Measurements from ENCODE around the gene RXRA.

Gene RXRA

GRCh38 chr9:134324359-134325095 lies 1.7 kb upstream of the RXRA start:
- DNase-seq (ENCODE audit: low read depth in 2 of 2): no peak

DNA sequence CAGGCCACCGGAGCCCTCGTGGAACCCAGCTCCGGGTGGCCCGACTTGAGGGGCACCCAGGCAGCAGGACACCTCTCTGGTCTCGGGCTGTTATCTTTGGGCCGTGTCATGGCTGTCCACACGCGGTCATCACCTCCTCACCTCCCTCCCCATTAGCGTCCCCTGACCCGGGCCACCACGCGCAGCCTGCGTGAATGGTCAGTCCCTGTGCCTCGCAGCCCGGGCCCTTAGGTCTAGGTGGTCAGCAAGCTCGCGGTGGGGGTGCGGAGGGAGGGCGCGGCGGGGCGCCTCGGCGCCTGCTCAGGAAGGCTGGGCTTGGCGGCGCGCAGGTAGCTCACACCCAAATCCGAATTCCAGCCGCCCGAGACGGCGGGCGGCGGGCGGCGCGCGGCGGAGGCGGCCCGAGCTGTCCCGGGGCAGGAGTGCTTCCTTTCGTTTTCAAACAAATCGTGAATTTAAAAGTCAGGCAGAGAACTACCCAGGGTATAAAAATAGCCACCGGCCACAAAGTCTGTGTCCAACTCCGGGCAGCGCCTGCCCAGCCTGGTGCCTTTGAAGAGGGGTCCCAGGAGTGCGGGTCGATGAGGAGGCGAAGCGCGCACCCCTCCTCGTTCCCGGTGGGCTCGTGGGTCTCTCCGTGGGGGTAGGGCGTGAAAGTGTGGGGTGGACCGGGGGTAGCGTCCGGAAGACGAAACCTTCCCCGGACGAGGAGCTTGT lies 1.0 kb upstream of the RXRA start:
- DNase-seq (ENCODE audit: low read depth in 2 of 2): no peak

DNA sequence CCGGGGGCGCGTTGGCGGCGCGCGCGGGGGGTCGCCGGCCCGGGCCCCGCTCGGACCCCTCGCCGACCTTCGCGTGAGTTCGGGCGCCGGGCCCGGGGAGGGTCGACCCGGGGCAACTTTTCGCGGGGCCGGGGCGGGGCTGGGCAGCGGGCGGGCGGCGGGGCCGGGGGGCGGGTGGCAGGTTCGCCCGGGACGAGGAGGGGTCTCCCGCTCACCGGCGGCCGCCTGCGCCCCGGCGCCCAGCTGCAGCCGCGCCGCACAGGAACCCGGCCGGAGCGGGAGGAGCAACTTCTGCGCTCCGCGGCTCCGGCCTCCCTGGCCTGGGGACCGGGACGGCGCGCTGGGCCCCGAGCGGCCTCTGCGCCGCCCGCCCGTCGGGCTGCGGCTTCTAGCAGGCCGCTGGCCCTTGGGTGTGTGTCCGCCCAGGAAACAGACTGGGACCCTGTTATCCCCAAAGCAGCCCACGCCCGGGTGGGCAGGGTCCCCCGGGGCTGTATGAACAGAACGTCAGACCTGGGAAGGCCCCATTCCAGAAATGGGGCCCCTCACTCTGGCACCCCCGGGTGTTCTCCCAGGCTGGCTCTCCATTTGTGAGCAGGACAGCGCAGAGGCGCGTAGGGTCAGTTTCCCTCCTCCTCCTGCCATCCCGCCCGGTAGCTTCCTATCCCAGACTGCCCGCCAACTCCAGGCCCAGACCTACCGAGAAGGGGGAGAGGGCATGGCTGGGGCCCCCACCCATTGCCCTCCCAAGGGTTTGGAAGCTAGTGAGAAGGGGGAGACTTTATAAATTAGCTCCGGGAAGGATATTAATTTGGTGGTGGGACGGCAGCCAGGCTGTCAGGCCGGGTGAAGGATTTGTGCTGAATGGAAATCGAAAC lies 708 bp downstream of the RXRA start:
- DNase-seq (ENCODE audit: low read depth in 2 of 2): no peak

DNA sequence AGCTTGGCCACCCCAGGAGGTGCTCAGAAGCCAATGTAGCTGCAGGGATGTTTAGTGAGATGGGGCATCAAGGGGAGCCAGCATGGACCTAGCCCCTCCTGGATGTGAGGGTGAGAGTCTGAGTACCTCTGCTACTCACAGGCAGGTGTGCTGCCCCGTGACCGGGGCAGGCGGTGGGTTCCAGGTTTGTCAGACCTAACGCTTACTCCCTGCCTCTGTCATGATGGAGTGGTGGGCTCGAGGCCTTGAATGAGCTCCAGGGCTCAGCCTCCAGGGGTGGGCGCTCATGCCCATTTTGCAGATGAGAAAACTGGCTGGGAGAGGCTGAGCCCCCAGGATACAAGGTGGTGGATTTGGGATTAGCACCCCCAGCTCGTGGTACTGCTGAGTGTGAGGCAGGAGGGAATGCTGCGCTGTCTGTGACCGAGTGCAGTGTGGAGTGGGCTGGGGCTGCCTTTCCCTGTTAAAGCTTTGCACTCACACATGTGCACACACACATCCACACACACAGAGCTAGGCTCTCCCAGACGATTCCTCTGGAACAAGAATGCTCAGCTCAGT lies 1.5 kb downstream of the RXRA start:
- no peak for DNase-seq (ENCODE audit: low read depth in 2 of 2)

DNA sequence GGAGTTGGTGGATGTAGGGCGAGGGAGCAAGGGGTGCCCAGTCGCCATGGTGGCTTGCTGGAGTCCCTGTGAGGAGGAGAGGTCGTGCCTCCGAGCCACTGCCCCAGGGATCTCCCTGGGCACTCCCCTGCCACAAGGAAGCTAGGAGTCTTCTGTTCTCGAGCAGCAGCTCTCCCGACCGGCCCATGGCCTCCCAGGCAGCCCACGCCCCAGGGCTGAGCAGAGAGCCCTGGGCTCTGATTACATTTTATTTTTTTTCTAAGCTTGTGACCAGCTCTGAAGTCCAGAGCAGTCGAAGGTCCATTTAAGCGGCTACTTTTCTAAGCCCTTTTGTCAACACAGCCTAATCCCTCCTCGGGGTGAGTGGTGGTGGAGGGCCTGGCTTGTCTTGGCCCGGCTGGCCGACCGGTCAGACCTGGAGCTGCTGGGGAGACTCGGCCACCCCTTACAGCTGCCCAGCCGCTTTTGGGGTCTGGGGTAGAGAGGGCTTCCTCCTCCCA lies 2.1 kb downstream of the RXRA start:
- DNase-seq (ENCODE audit: low read depth in 2 of 2): no peak

- no peak for DNase-seq (ENCODE audit: low read depth in 2 of 2)
These were observed 2.8 kb downstream of the RXRA start for GRCh38 chr9:134328841-134329575.

DNA sequence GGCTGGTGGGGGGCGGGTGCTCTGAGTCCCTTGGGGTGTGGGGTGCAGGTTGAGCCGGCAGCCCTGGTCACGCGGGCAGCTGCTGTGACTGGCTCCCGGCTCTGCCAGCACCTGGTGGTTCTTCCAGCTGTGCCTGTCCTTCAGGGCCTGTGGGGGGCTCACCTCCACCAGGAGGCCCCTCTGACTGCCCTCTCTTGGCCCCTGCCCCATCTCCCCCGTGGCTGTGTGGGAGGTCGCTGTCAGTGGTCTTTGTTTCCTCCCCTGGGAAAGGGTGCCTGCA lies 3.3 kb downstream of the RXRA start:
- no peak for DNase-seq (ENCODE audit: low read depth in 2 of 2)

- DNase-seq (ENCODE audit: low read depth in 2 of 2): no peak
These were observed 3.6 kb downstream of the RXRA start for GRCh38 chr9:134329886-134330285.

DNA sequence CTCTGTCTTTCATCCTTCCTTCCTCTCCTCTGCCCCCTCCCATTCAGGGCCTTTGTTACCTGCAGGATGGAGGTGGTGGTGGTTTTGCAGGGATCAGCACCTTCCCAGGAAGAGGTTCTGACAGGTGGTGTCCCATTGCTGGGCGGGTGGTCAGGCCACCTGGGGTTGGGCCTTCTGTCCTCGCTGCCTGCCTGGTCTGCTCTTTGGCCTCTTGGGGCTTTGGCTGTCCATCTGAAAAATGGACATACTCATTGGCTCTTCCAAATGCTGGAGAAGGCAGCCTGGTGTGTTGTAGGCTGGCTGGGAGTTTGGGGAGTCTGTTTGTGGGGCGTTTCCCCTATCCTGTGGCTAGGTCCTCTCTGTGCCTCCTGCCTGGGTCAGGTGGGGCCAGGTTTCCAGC lies 4.3 kb downstream of the RXRA start:
- no peak for DNase-seq (ENCODE audit: low read depth in 2 of 2)

- no peak for DNase-seq (ENCODE audit: low read depth in 2 of 2)
These were observed 5.2 kb downstream of the RXRA start for GRCh38 chr9:134331186-134332025.

GRCh38 chr9:134332266-134332665 lies 6.0 kb downstream of the RXRA start:
- DNase-seq (ENCODE audit: low read depth in 2 of 2): no peak

GRCh38 chr9:134332841-134333233 lies 6.6 kb downstream of the RXRA start:
- no peak for DNase-seq (ENCODE audit: low read depth in 2 of 2)

- no peak for DNase-seq (ENCODE audit: low read depth in 2 of 2)
These were observed 7.1 kb downstream of the RXRA start for GRCh38 chr9:134333234-134333873.

DNA sequence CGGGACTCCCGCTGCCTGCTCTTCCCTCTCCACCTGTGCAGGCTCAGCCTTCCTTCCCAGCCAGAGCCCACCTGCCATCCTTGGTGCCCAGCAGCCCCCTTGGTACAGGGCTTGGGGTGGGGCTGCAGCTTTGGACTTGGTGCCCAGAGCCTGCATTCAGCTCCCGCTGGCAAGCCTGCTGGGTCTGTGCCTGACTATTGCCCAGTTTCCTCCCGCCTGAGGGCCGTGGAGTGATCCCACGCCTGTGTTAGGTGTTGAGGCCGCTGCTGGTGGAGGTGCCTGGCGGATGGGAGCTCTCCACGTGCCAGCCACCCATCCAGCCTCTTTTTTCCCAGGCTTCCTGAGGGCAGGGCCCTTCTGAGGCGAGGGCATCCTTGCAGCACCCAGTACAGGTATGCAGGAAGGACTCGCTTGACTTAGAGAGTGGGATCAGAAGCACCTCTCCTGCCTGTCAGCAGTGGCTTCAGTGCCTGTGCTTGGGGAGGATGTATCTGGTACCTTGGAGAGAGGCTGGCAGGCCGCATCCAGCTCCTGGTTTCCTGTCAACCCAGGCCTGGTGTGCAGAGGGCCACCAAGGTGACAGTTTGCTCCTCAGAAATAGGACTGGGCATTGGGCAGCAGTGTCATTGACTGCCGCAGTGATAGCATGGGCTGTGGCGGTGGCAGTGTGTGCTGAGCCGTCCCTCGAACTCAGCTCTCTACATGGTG lies 7.8 kb downstream of the RXRA start:
- no peak for DNase-seq (ENCODE audit: low read depth in 2 of 2)

DNA sequence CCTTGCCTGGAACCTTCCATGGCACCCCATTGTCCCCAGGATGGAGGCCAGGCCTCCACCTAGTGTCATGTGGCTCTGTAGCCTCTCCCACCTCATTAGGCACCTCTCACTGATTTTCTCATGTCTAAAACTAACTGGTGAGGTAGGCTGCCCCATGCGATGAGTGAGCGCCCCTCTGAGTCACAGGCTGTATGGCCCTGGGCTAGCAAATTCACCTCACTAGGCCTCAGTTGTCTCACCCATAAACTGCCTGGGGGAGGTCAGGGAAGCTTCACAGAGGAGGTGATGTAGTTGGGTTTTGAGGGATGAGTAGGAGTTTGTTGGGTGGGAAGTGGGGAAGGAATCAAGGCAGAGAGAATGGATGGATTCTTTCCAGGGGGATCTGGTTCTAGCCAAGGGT lies 8.8 kb downstream of the RXRA start:
- DNase-seq (ENCODE audit: low read depth in 2 of 2): no peak

DNA sequence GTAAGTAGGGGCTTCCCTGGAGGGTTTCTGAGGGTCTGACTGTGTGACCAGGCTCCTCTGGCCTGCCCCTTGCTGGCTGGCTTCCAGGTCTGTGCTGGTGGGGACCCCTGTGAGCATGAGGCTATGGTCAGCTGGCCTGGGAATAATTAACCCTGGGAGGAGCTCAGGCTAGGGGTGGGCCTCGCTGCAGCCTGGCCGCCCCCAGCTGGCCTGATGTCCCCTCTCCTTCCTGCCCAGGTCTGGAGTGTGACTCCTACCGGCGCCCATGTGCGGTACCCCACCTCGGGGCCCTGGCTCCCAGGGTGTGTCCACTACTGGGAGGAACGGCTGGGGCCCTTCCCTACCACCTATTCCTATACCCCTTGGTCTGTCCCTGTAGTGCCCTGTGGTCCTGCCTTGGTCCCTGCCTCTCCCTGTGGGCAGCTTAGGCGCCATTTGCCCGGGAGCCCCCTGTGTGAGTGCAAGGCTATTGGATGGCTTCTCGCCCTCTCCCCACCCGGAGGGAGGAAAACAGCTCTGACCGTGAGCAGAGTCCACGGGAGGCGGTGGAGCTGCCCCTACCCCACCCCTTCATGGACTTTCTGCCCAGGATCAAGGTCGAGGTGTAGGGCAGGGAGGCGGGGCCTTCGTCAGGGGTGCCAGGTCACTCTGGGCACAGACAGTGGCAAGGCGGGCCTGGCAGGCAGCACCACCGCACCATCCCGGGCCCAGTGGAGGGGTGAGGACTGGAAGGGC lies 9.4 kb downstream of the RXRA start:
- no peak for DNase-seq (ENCODE audit: low read depth in 2 of 2)

DNA sequence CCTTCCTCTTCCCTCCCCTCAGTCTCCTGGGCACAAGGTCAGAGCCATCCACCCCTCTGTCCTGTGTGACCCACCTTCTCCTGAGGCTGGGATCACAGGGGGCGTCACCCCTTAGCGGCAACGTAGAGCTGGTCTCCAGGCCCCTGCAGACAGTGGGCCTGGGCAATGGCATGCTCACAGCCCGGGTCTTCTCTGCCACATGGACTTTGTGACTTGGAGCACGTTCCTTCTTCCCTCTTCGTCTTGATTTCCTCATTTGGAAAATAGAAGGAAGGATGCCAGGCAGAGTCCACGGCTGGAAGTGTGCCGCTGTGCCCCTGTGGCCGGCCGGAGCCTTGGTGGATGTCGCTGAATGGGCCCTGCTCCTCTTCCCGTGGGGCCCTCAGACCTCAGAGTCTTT lies 10.0 kb downstream of the RXRA start:
- no peak for DNase-seq (ENCODE audit: low read depth in 2 of 2)

DNA sequence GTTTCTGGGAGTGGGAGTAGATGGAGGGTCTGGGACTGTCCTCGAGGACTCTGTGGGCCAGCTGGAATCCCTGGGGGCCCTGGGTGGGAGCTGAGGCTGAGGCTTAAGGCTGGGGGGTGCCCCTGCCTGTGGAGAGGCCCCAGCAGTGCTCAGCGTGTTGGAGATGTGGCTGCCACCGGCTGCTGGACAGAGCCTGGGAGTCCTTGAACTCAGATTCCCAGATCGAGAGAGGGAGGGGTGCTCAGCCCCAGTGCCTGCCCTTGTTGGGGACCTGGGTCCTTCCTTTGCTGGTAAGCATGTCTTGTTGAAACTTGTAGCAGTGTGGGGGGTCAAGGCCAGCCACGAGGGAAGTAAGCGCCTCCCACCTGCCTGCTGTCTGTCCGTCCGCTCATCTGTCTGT lies 10.7 kb downstream of the RXRA start:
- DNase-seq (ENCODE audit: low read depth in 2 of 2): no peak

GRCh38 chr9:134337469-134337868 lies 11.2 kb downstream of the RXRA start:
- no peak for DNase-seq (ENCODE audit: low read depth in 2 of 2)
